IMR-90 (cell line): Measurements from ENCODE around the gene FOXK1. TPM values are rescaled to one million over a fixed set of nuclear protein-coding genes. Genes with fewer than 3 reads are reported as not detected.

Experiments
- ATAC-seq: fragments of 200-7000 bp; cut with Tn5 transposase; 2 replicates; pipeline ENCODE4 v1.9.1; 2020; ENCODE audit warnings: low read depth, mild to moderate bottlenecking, moderate library complexity
- BruUV-seq: library from RNA; stranded (reverse); fragments of 400-500 nt; replicated peaks from 2 replicates; lab custom pipeline; 2021; lab: Mats Ljungman, UMichigan
- CTCF ChIA-PET: fragments of 300-600 bp; formaldehyde crosslinking; extraction: SDS; loops from one replicate; lab custom pipeline; 2021; ENCODE audit warnings: antibody characterized with exemption; lab: Yijun Ruan, JAX
- POLR2A ChIA-PET: fragments of 300-600 bp; sonication (Branson Sonifier 250); formaldehyde crosslinking; loops from one replicate; lab custom pipeline; 2022; ENCODE audit warnings: antibody characterized with exemption; ENCODE audit not compliant: unreplicated experiment; lab: Charles Lee
- DNase-seq: peaks from one replicate; pipeline ENCODE4 v3.0.0; 2013
- H2AFZ ChIP-seq: replicated peaks from 2 replicates; pipeline ENCODE3; 2013; ENCODE audit warnings: low read length, mild to moderate bottlenecking; ENCODE audit not compliant: poor library complexity
- H2AK5ac ChIP-seq: 2 replicates; pipeline ENCODE4 v1.6.1; 2013; ENCODE audit warnings: low read depth, low read length, inconsistent platforms
- H2AK9ac ChIP-seq: replicated peaks from 2 replicates; pipeline ENCODE3; 2013; ENCODE audit warnings: mild to moderate bottlenecking, low read depth, low read length, moderate library complexity; ENCODE audit not compliant: poor library complexity
- H2BK120ac ChIP-seq: 2 replicates; pipeline ENCODE4 v1.6.1; 2013; ENCODE audit warnings: low read depth, low read length, inconsistent platforms
- H2BK15ac ChIP-seq: 3 replicates; pipeline ENCODE4 v1.6.1; 2013; ENCODE audit warnings: low read depth, low read length, inconsistent platforms
- H2BK20ac ChIP-seq: 2 replicates; pipeline ENCODE4 v1.6.1; 2013; ENCODE audit warnings: low read depth, mild to moderate bottlenecking, inconsistent platforms, low read length, moderate library complexity
- H2BK5ac ChIP-seq: 2 replicates; pipeline ENCODE4 v1.6.1; 2013; ENCODE audit warnings: mild to moderate bottlenecking, low read depth, low read length, inconsistent platforms; ENCODE audit not compliant: poor library complexity, severe bottlenecking
- H3K14ac ChIP-seq: replicated peaks from 2 replicates; pipeline ENCODE4 v1.6.1; 2013; ENCODE audit warnings: low read depth, low read length, inconsistent platforms
- H3K18ac ChIP-seq: 2 replicates; pipeline ENCODE4 v1.6.1; 2013; ENCODE audit warnings: low read depth, low read length, control low read depth
- H3K23ac ChIP-seq: 2 replicates; pipeline ENCODE4 v1.6.1; 2013; ENCODE audit warnings: low read depth, low read length, inconsistent platforms
- H3K27ac ChIP-seq: 2 replicates; pipeline ENCODE4 v1.5.1; 2013; ENCODE audit warnings: mild to moderate bottlenecking, control low read depth, low read length; ENCODE audit not compliant: insufficient read depth
- H3K27me3 ChIP-seq: 2 replicates; pipeline ENCODE4 v1.6.1; 2013; ENCODE audit warnings: low read length; ENCODE audit not compliant: control insufficient read depth, insufficient read depth
- H3K36me3 ChIP-seq: 2 replicates; pipeline ENCODE4 v1.6.1; 2013; ENCODE audit warnings: low read length, mixed read lengths; ENCODE audit not compliant: control insufficient read depth, insufficient read depth
- H3K4ac ChIP-seq: 2 replicates; pipeline ENCODE4 v1.6.1; 2013; ENCODE audit warnings: low read depth, low read length, inconsistent platforms
- H3K4me1 ChIP-seq: 2 replicates; pipeline ENCODE4 v1.6.1; 2013; ENCODE audit warnings: low read length, mixed read lengths; ENCODE audit not compliant: control insufficient read depth, insufficient read depth
- H3K4me2 ChIP-seq: 2 replicates; pipeline ENCODE4 v1.6.1; 2013; ENCODE audit warnings: low read depth, mild to moderate bottlenecking, control low read depth, low read length, moderate library complexity
- H3K4me3 ChIP-seq: 2 replicates; pipeline ENCODE4 v1.5.1; 2013; ENCODE audit warnings: low read depth, mild to moderate bottlenecking, control low read depth, low read length, moderate library complexity; ENCODE audit not compliant: insufficient read depth
- H3K56ac ChIP-seq: 2 replicates; pipeline ENCODE4 v1.6.1; 2013; ENCODE audit warnings: low read length, inconsistent platforms; ENCODE audit not compliant: insufficient read depth; ENCODE audit errors: extremely low read depth
- H3K79me1 ChIP-seq, 2 experiments: 2 replicates each; pipeline ENCODE4 v1.6.1; 2013; ENCODE audit warnings: low read length in 2 of 2, inconsistent platforms in 1 of 2, low read depth in 1 of 2
- H3K9ac ChIP-seq: 2 replicates; pipeline ENCODE4 v1.6.1; 2013; ENCODE audit warnings: low read depth, low read length, control low read depth
- H3K9me1 ChIP-seq: 2 replicates; pipeline ENCODE4 v1.6.1; 2013; ENCODE audit warnings: low read length, inconsistent platforms; ENCODE audit not compliant: insufficient read depth
- H3K9me3 ChIP-seq: 2 replicates; pipeline ENCODE4 v1.6.1; 2013; ENCODE audit warnings: low read length; ENCODE audit not compliant: control insufficient read depth, insufficient read depth
- H4K20me1 ChIP-seq: 2 replicates; pipeline ENCODE4 v1.6.1; 2013; ENCODE audit warnings: low read length, inconsistent platforms; ENCODE audit not compliant: insufficient read depth
- H4K5ac ChIP-seq: 2 replicates; pipeline ENCODE4 v1.6.1; 2013; ENCODE audit warnings: mild to moderate bottlenecking, low read depth, low read length, control low read depth
- H4K8ac ChIP-seq, 2 experiments: 2 replicates each; pipeline ENCODE4 v1.6.1; 2013; ENCODE audit warnings: low read depth in 2 of 2, low read length in 2 of 2, control low read depth in 1 of 2, inconsistent platforms in 1 of 2
- H4K91ac ChIP-seq: 2 replicates; pipeline ENCODE4 v1.6.1; 2013; ENCODE audit warnings: low read depth, low read length, inconsistent platforms; ENCODE audit not compliant: insufficient read depth
- CEBPB ChIP-seq: IDR thresholded peaks from 2 replicates; pipeline ENCODE4 v1.6.1; 2012; ENCODE audit warnings: low read depth, low read length, improper control_type of control experiment
- CHD1 ChIP-seq: IDR thresholded peaks from 2 replicates; pipeline ENCODE4 v1.6.1; 2012; ENCODE audit warnings: low read depth, low read length, improper control_type of control experiment
- MAFK ChIP-seq: IDR thresholded peaks from 2 replicates; pipeline ENCODE4 v1.6.1; 2012; ENCODE audit warnings: low read depth, low read length, improper control_type of control experiment
- POLR2A ChIP-seq: IDR thresholded peaks from 2 replicates; pipeline ENCODE4 v1.6.1; 2012; ENCODE audit warnings: mild to moderate bottlenecking, low read depth, low read length
- RAD21 ChIP-seq: IDR thresholded peaks from 2 replicates; pipeline ENCODE4 v1.6.1; 2012; ENCODE audit warnings: low read length, improper control_type of control experiment
- WGBS, 2 experiments: methylation state at CpG; one replicate each; pipeline versions ENCODE4 v1.1.5 to v1.1.7; 2013; ENCODE audit warnings: missing lambda C conversion rate in 2 of 2; ENCODE audit not compliant: insufficient read length in 1 of 2; ENCODE audit errors: extremely low coverage in 2 of 2; 5-methylcytosine and 5-hydroxymethylcytosine counted together
- dilution Hi-C: fragments of 300-500 bp; cut with HindIII; formaldehyde crosslinking; loops from one replicate; pipeline ENCODE4 v1.14.3; 2018; ENCODE audit warnings: low sequenced_read_pairs; ENCODE audit not compliant: unreplicated experiment
- in situ Hi-C: fragments of 300-500 bp; cut with MboI; formaldehyde crosslinking; loops from 3 replicates; pipeline ENCODE4 v1.14.3; 2019; ENCODE audit warnings: low sequenced_read_pairs, inconsistent platforms, mixed read lengths
- intact Hi-C: fragments of 100-400 bp; cut with micrococcal nuclease; formaldehyde crosslinking; loops from 2 replicates; pipeline ENCODE4 v1.10.0; 2022
- polyA plus RNA-seq, 3 experiments: library from polyadenylated mRNA; depleted of rRNA; stranded (reverse); fragments of >200 nt; gene quantifications; 2 replicates each; pipeline ENCODE4 v1.2.3, GENCODE V29; 2012; ENCODE audit warnings: low replicate concordance in 1 of 3
- total RNA-seq: library from RNA; depleted of rRNA; stranded (reverse); fragments of >200 nt; gene quantifications from 2 replicates; pipeline ENCODE4 v1.2.3, GENCODE V29; 2012
- TF ChIP-seq, protein P1 (sequence below): fragments of 150-350 bp; IDR thresholded peaks from 2 replicates; pipeline ENCODE4 v1.6.1; 2016; ENCODE audit warnings: low read depth, mild to moderate bottlenecking, low read length, moderate library complexity, borderline replicate concordance

FOXK1 gene
- total and polyA plus RNA-seq, 2 of the 4 experiments (the other 2 are of a cell fraction) = 4.3 to 8.8 TPM

DNA sequence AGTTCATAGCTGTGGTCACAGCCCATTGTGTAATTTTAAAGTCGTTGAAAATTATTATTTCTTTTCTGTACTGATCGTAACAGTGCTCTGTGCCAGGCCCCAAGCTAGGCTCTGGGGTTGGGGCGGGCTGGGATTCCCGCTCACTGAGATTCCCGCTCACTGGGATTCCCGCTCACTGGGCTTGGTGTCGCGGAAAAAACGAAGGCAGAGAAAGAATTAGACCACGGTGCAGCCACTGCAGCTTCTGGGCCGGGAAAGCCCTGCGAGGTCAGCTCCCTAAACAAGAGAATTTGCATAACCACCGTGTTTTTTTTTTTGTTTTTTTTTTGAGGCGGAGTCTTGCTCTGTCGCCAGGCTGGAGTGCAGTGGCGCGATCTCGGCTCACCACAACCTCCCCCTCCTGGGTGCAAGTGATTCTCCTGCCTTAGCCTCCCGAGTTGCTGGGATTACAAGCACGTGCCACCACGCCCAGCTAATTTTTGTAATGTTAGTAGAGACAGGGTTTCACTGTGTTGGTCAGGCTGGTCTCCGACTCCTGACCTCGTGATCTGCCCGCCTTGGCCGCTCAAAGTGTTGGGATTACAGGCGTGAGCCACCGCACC, 31.2 kb downstream of the FOXK1 start:
- H3K4me1 ChIP-seq = peaks cover 20% of the 10 kb centered on the region
- dilution Hi-C loops (no loop called here), intact Hi-C loops (no loop called here), in situ Hi-C loops (no loop called here)
- H4K91ac ChIP-seq = no peak overlapping the region
- no peak overlapping the region for H2AFZ ChIP-seq
- H3K23ac ChIP-seq = no peak overlapping the region
- H3K27me3 ChIP-seq = no peaks in the 10 kb centered on the region
- H2AK5ac ChIP-seq = no peak overlapping the region
- no peaks in the 10 kb centered on the region for H3K9me3 ChIP-seq
- H2AK9ac ChIP-seq = no peak overlapping the region
- no peak overlapping the region for H2BK5ac ChIP-seq
- no peak overlapping the region for H3K9ac ChIP-seq
- H2BK120ac ChIP-seq = no peak overlapping the region
- ATAC-seq = no peak
- H4K20me1 ChIP-seq = peaks cover 96% of the 10 kb centered on the region
- CTCF ChIA-PET = interaction anchor here (0.6 to 1.0 kb wide), 3 partner anchors 8 to 33 kb away, joined by 3 to 4 read pairs (median 3); no protein-coding TSS in a partner anchor
- peaks cover 51% of the 10 kb centered on the region for H3K9me1 ChIP-seq
- no peak overlapping the region for H3K14ac ChIP-seq
- no peak overlapping the region for H4K5ac ChIP-seq
- BruUV-seq = no TSS peak
- no peak overlapping the region for H3K4ac ChIP-seq
- 82% methylated on average over 13 of the region's 27 CpGs; no CpG with 5 or more reads in 1 of the 2 experiments for WGBS, 2 experiments
- DNase-seq = no peak
- no peak overlapping the region for H4K8ac ChIP-seq
- peaks cover 14% of the 10 kb centered on the region for H3K36me3 ChIP-seq
- no peak overlapping the region for H3K4me2 ChIP-seq
- TF ChIP-seq CHD1 = no peak
- TF ChIP-seq MAFK = no peak
- TF ChIP-seq, protein P1, sequence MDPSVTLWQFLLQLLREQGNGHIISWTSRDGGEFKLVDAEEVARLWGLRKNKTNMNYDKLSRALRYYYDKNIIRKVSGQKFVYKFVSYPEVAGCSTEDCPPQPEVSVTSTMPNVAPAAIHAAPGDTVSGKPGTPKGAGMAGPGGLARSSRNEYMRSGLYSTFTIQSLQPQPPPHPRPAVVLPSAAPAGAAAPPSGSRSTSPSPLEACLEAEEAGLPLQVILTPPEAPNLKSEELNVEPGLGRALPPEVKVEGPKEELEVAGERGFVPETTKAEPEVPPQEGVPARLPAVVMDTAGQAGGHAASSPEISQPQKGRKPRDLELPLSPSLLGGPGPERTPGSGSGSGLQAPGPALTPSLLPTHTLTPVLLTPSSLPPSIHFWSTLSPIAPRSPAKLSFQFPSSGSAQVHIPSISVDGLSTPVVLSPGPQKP = no peak
- TF ChIP-seq RAD21 = no peak
- TF ChIP-seq CEBPB = peak; percentile 35; the same call in 1 of the 2 replicates
- no peak for TF ChIP-seq POLR2A
- H3K79me1 ChIP-seq = peaks cover 45 to 97% of the 10 kb centered on the region in 2 experiments
- H3K56ac ChIP-seq = no peak overlapping the region
- POLR2A ChIA-PET = interaction anchor here (0.6 kb wide), 1 partner anchor 21 kb away, joined by 3 read pairs; no protein-coding TSS in a partner anchor
- H2BK15ac ChIP-seq = no peak overlapping the region
- no peak overlapping the region for H3K18ac ChIP-seq
- H3K27ac ChIP-seq = no peak overlapping the region
- no peak overlapping the region for H2BK20ac ChIP-seq
- no peak overlapping the region for H3K4me3 ChIP-seq
